B cell (primary cell): ENCODE results near the gene RPL37A. TPM values are rescaled to one million over a fixed set of nuclear protein-coding genes. Genes with fewer than 3 reads are reported as not detected.

Experiments used
- ATAC-seq: fragments of 200-7000 bp; cut with Tn5 transposase; one replicate; pipeline ENCODE4 v1.10.0; 2021; ENCODE audit warnings: low read depth, mild to moderate bottlenecking, moderate number of reproducible peaks, moderate library complexity
- CTCF ChIA-PET: fragments of 350-600 bp; sonication (Branson Sonifier 250); formaldehyde crosslinking; loops from one replicate; lab custom pipeline; 2021; ENCODE audit warnings: antibody characterized with exemption, inconsistent platforms; lab: Charles Lee
- POLR2A ChIA-PET: fragments of 350-600 bp; sonication (Branson Sonifier 250); formaldehyde crosslinking; loops from one replicate; lab custom pipeline; 2021; ENCODE audit warnings: antibody characterized with exemption; lab: Charles Lee
- DNase-seq: peaks from one replicate; pipeline ENCODE4 v3.0.0; 2013
- H2AFZ ChIP-seq: 2 replicates; pipeline ENCODE4 v1.6.1; 2012; ENCODE audit warnings: mild to moderate bottlenecking, low read depth, low read length; ENCODE audit not compliant: insufficient read depth, poor library complexity, severe bottlenecking
- H3K27ac ChIP-seq, 2 donors: 1 replicate in 1 of 2; 2 replicates in 1 of 2; pipeline ENCODE4 v1.5.1; 2012 to 2013; ENCODE audit warnings: low read length in 2 of 2, mild to moderate bottlenecking in 2 of 2, moderate library complexity in 1 of 2
- H3K27me3 ChIP-seq, 4 experiments: fragments of 200-600 bp in 1 of 4; sonication (generic) in 1 of 4; replicated peaks in 1 of 4; 1 replicate in 2 of 4; 2 replicates in 2 of 4; pipeline versions ENCODE4 v1.6.1 to v1.7.0; 2013 to 2016; ENCODE audit warnings: low read length in 3 of 4, mild to moderate bottlenecking in 2 of 4, mixed read lengths in 1 of 4, moderate library complexity in 1 of 4; ENCODE audit not compliant: insufficient read depth in 4 of 4, control insufficient read depth in 3 of 4; ENCODE audit errors: control extremely low read depth in 1 of 4
- H3K36me3 ChIP-seq, 2 experiments: replicated peaks in 1 of 2; 1 replicate in 1 of 2; 2 replicates in 1 of 2; pipeline versions ENCODE4 v1.6.1 to v1.7.1; 2013; ENCODE audit warnings: low read length in 1 of 2; ENCODE audit not compliant: insufficient read depth in 2 of 2, control insufficient read depth in 1 of 2; ENCODE audit errors: control extremely low read depth in 1 of 2, extremely low read depth in 1 of 2
- H3K4me1 ChIP-seq, 2 donors: fragments of 200-600 bp in 1 of 2; sonication (generic) in 1 of 2; 1 replicate in 1 of 2; 2 replicates in 1 of 2; pipeline versions ENCODE4 v1.5.1 to v1.6.1; 2013 to 2017; ENCODE audit warnings: low read length in 2 of 2; ENCODE audit not compliant: control insufficient read depth in 2 of 2, insufficient read depth in 2 of 2
- H3K4me2 ChIP-seq: replicated peaks from 2 replicates; pipeline ENCODE3; 2012; ENCODE audit warnings: mild to moderate bottlenecking, low read depth, low read length; ENCODE audit not compliant: poor library complexity, severe bottlenecking
- H3K4me3 ChIP-seq, 5 experiments: fragments of 200-600 bp in 1 of 5; sonication (generic) in 1 of 5; 1 replicate in 3 of 5; 2 replicates in 2 of 5; pipeline versions ENCODE4 v1.5.1 to v1.7.0; 2011 to 2016; ENCODE audit warnings: low read length in 4 of 5, mild to moderate bottlenecking in 4 of 5, low read depth in 2 of 5, control low read depth in 1 of 5, moderate library complexity in 1 of 5; ENCODE audit not compliant: insufficient read depth in 1 of 5; ENCODE audit errors: control extremely low read depth in 1 of 5, extremely low read depth in 1 of 5
- H3K79me2 ChIP-seq: fragments of 200-600 bp; sonication (generic); one replicate; pipeline ENCODE4 v1.6.0; 2016; ENCODE audit warnings: low read length; ENCODE audit not compliant: control insufficient read depth, insufficient read depth
- H3K9ac ChIP-seq: fragments of 200-600 bp; sonication (generic); 2 replicates; pipeline ENCODE4 v1.6.1; 2017; ENCODE audit warnings: mild to moderate bottlenecking, low read length, moderate library complexity
- H3K9me3 ChIP-seq, 3 donors: one replicate each; pipeline versions ENCODE4 v1.6.1 to v1.7.1; 2013; ENCODE audit warnings: low read length in 2 of 3; ENCODE audit not compliant: control insufficient read depth in 2 of 3, insufficient read depth in 1 of 3; ENCODE audit errors: control extremely low read depth in 1 of 3
- H4K20me1 ChIP-seq: 2 replicates; pipeline ENCODE4 v1.6.0; 2012; ENCODE audit warnings: mild to moderate bottlenecking, low read length; ENCODE audit not compliant: insufficient read depth, control insufficient read depth, poor library complexity, severe bottlenecking
- H3K27ac Mint-ChIP-seq: one replicate; pipeline ENCODE4 v1.8.0; 2021; ENCODE audit warnings: mixed read lengths
- H3K27me3 Mint-ChIP-seq: one replicate; pipeline ENCODE4 v1.8.0; 2021; ENCODE audit warnings: mixed read lengths
- H3K4me1 Mint-ChIP-seq: one replicate; pipeline ENCODE4 v1.8.0; 2021; ENCODE audit warnings: mixed read lengths
- H3K4me3 Mint-ChIP-seq: one replicate; pipeline ENCODE4 v1.8.0; 2021; ENCODE audit warnings: mixed read lengths
- H3K9me3 Mint-ChIP-seq: one replicate; pipeline ENCODE4 v1.8.0; 2022; ENCODE audit warnings: mixed read lengths; ENCODE audit not compliant: insufficient read depth
- EZH2 ChIP-seq: IDR thresholded peaks from 2 replicates; pipeline ENCODE4 v1.6.1; 2012; ENCODE audit warnings: borderline replicate concordance, low read depth, mild to moderate bottlenecking, moderate library complexity, low read length; ENCODE audit not compliant: insufficient read depth, poor library complexity, severe bottlenecking
- WGBS: methylation state at CpG from one replicate; pipeline ENCODE4 v1.1.5; 2013; ENCODE audit warnings: missing lambda C conversion rate; ENCODE audit not compliant: insufficient coverage; 5-methylcytosine and 5-hydroxymethylcytosine counted together
- intact Hi-C: fragments of 100-400 bp; cut with micrococcal nuclease; formaldehyde crosslinking; loops from one replicate; pipeline ENCODE4 v1.10.0; 2022
- polyA plus RNA-seq: library from polyadenylated mRNA; depleted of rRNA; stranded (reverse); fragments of >200 nt; gene quantifications from 2 replicates; pipeline ENCODE4 v1.2.3, GENCODE V29; 2012
- total RNA-seq, 2 donors: library from RNA; stranded (reverse); fragments of 120-200 nt in 1 of 2; gene quantifications; 1 replicate in 1 of 2; 2 replicates in 1 of 2; pipeline versions ENCODE4 v1.2.3 to v1.2.4, GENCODE V29; 2013 to 2022
- TF ChIP-seq, protein P1 (sequence below): fragments of 200-600 bp; IDR thresholded peaks from one replicate; pipeline ENCODE4 v1.8.0; 2022; ENCODE audit warnings: antibody characterized with exemption, mild to moderate bottlenecking

Gene RPL37A
- total and polyA plus RNA-seq, 2 donors (not counting 1 experiment from before 2014, with no cell fraction given), result 1,571 to 3,456 TPM

GRCh38 chr2:216535454-216535995 is 36.9 kb downstream of the RPL37A start:
- no peaks in the 10 kb centered on the region for H3K9me3 ChIP-seq
- no peak for TF ChIP-seq EZH2
- TF ChIP-seq, protein P1, sequence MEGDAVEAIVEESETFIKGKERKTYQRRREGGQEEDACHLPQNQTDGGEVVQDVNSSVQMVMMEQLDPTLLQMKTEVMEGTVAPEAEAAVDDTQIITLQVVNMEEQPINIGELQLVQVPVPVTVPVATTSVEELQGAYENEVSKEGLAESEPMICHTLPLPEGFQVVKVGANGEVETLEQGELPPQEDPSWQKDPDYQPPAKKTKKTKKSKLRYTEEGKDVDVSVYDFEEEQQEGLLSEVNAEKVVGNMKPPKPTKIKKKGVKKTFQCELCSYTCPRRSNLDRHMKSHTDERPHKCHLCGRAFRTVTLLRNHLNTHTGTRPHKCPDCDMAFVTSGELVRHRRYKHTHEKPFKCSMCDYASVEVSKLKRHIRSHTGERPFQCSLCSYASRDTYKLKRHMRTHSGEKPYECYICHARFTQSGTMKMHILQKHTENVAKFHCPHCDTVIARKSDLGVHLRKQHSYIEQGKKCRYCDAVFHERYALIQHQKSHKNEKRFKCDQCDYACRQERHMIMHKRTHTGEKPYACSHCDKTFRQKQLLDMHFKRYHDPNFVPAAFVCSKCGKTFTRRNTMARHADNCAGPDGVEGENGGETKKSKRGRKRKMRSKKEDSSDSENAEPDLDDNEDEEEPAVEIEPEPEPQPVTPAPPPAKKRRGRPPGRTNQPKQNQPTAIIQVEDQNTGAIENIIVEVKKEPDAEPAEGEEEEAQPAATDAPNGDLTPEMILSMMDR, result no peak
- 42% methylated on average over 4 of the region's 10 CpGs for WGBS
- H3K79me2 ChIP-seq, result no peaks in the 10 kb centered on the region
- intact Hi-C loops, result no loop called here
- no peak overlapping the region for H3K27ac Mint-ChIP-seq
- no peak overlapping the region for H3K4me3 ChIP-seq
- no peak overlapping the region for H3K4me3 Mint-ChIP-seq
- H3K9ac ChIP-seq, result no peak overlapping the region
- POLR2A ChIA-PET, result no interaction called here
- CTCF ChIA-PET, result no interaction called here
- H3K36me3 ChIP-seq, result no peaks in the 10 kb centered on the region
- no peak for DNase-seq
- H3K27ac ChIP-seq, result no peak overlapping the region
- no peak overlapping the region for H3K4me2 ChIP-seq
- H3K4me1 Mint-ChIP-seq, result no peaks in the 10 kb centered on the region
- ATAC-seq, result no peak
- H3K27me3 ChIP-seq, result peaks cover 0 to 5% (median 0%) of the 10 kb centered on the region in 4 experiments
- no peak overlapping the region for H2AFZ ChIP-seq
- H3K9me3 Mint-ChIP-seq, result peaks cover 4% of the 10 kb centered on the region
- no peaks in the 10 kb centered on the region for H3K4me1 ChIP-seq
- H3K27me3 Mint-ChIP-seq, result peaks cover 21% of the 10 kb centered on the region
- no peaks in the 10 kb centered on the region for H4K20me1 ChIP-seq

- H3K4me3 ChIP-seq, result no peak overlapping the region
- CTCF ChIA-PET, result interaction anchor here (1.4 kb wide), 1 partner anchor 19 kb away, joined by 3 read pairs; no protein-coding TSS in a partner anchor
- no peak overlapping the region for H3K27ac ChIP-seq
- no peak overlapping the region for H3K9ac ChIP-seq
- H3K36me3 ChIP-seq, result no peaks in the 10 kb centered on the region
- DNase-seq, result no peak
- Mint-ChIP-seq H3K9me3 (peaks cover 4% of the 10 kb centered on the region), H3K4me1 (no peaks in the 10 kb centered on the region), H3K4me3 (no peak overlapping the region), H3K27me3 (peaks cover 21% of the 10 kb centered on the region), H3K27ac (no peak overlapping the region)
- H3K4me2 ChIP-seq, result no peak overlapping the region
- no peak for ATAC-seq
- intact Hi-C loops, result no loop called here
- POLR2A ChIA-PET, result no interaction called here
- TF ChIP-seq, protein P1, result no peak
- TF ChIP-seq EZH2, result no peak
- H2AFZ ChIP-seq, result no peak overlapping the region
- no peaks in the 10 kb centered on the region for H3K79me2 ChIP-seq
- peaks cover 0 to 5% (median 0%) of the 10 kb centered on the region in 4 experiments for H3K27me3 ChIP-seq
- H3K9me3 ChIP-seq, result no peaks in the 10 kb centered on the region
- WGBS, result 85% methylated on average over 4 of the region's 6 CpGs
- no peaks in the 10 kb centered on the region for H4K20me1 ChIP-seq
- H3K4me1 ChIP-seq, result no peaks in the 10 kb centered on the region
These were observed 38.1 kb downstream of the RPL37A start for GRCh38 chr2:216536734-216537210.
